T-cell (primary cell): Measurements from ENCODE around the gene NT5DC4. TPM values are rescaled to one million over a fixed set of nuclear protein-coding genes. Genes with fewer than 3 reads are reported as not detected.
A peak's percentile ranks its signal among the peaks of the same experiment; 100 is the strongest.

Experiments used
- ATAC-seq, 4 experiments: fragments of 200-7000 bp in 3 of 4; fragments of 150-1000 bp in 1 of 4; cut with Tn5 transposase; replicated peaks in 1 of 4; 1 replicate in 3 of 4; 2 replicates in 1 of 4; pipeline ENCODE4 v1.10.0; 2021; ENCODE audit warnings: moderate library complexity in 3 of 4, mild to moderate bottlenecking in 2 of 4, moderate number of reproducible peaks in 1 of 4
- CTCF ChIA-PET, 2 donors: fragments of 300-600 bp; sonication (Branson Sonifier 250); formaldehyde crosslinking; loops; one replicate each; lab custom pipeline; 2022; ENCODE audit warnings: antibody characterized with exemption in 2 of 2; lab: Charles Lee
- POLR2A ChIA-PET, 2 donors: fragments of 300-600 bp; sonication (Branson Sonifier 250); formaldehyde crosslinking; loops; one replicate each; lab custom pipeline; 2022; ENCODE audit warnings: antibody characterized with exemption in 2 of 2; lab: Charles Lee
- DNase-seq, 35 experiments: peaks; one replicate each; pipeline versions ENCODE4 v3.0.0 to v3.0.0-alpha.2; 2013 to 2023
- H3K27ac ChIP-seq: one replicate; pipeline ENCODE4 v1.5.1; 2013; ENCODE audit warnings: low read length
- H3K27me3 ChIP-seq, 2 experiments: replicated peaks in 1 of 2; 1 replicate in 1 of 2; 2 replicates in 1 of 2; pipeline versions ENCODE4 v1.6.1 to v1.7.0; 2013; ENCODE audit warnings: low read length in 1 of 2, mixed read lengths in 1 of 2; ENCODE audit not compliant: control insufficient read depth in 2 of 2, insufficient read depth in 2 of 2; ENCODE audit errors: extremely low read depth in 1 of 2
- H3K36me3 ChIP-seq, 2 donors: 1 replicate in 1 of 2; 2 replicates in 1 of 2; pipeline versions ENCODE4 v1.6.1 to v1.7.0; 2013; ENCODE audit warnings: low read length in 1 of 2; ENCODE audit not compliant: control insufficient read depth in 2 of 2, insufficient read depth in 1 of 2; ENCODE audit errors: extremely low read depth in 1 of 2
- H3K4me1 ChIP-seq, 2 experiments: 1 replicate in 1 of 2; 2 replicates in 1 of 2; pipeline versions ENCODE4 v1.6.1 to v1.7.0; 2013; ENCODE audit warnings: low read length in 2 of 2, mixed read lengths in 1 of 2; ENCODE audit not compliant: insufficient read depth in 2 of 2, control insufficient read depth in 1 of 2; ENCODE audit errors: extremely low read depth in 1 of 2
- H3K4me3 ChIP-seq, 2 donors: 1 replicate in 1 of 2; 2 replicates in 1 of 2; pipeline versions ENCODE4 v1.5.1 to v1.7.0; 2013; ENCODE audit warnings: mild to moderate bottlenecking in 2 of 2, low read length in 1 of 2, moderate library complexity in 1 of 2; ENCODE audit not compliant: control insufficient read depth in 1 of 2; ENCODE audit errors: extremely low read depth in 1 of 2
- H3K9me3 ChIP-seq: 2 replicates; pipeline ENCODE4 v1.7.0; 2013
- H3K27ac Mint-ChIP-seq, 2 donors: one replicate each; pipeline ENCODE4 v1.8.0; 2020 to 2021; ENCODE audit warnings: mild to moderate bottlenecking in 2 of 2, mixed read lengths in 2 of 2
- H3K27me3 Mint-ChIP-seq, 2 donors: one replicate each; pipeline ENCODE4 v1.8.0; 2021 to 2022; ENCODE audit warnings: mixed read lengths in 2 of 2
- H3K36me3 Mint-ChIP-seq: one replicate; pipeline ENCODE4 v1.8.0; 2021; ENCODE audit warnings: mixed read lengths
- H3K4me1 Mint-ChIP-seq, 3 donors: one replicate each; pipeline ENCODE4 v1.8.0; 2020 to 2022; ENCODE audit warnings: mixed read lengths in 3 of 3, mild to moderate bottlenecking in 1 of 3
- H3K4me3 Mint-ChIP-seq, 3 donors: one replicate each; pipeline ENCODE4 v1.8.0; 2020 to 2022; ENCODE audit warnings: mild to moderate bottlenecking in 3 of 3, mixed read lengths in 3 of 3, moderate library complexity in 3 of 3
- H3K9me3 Mint-ChIP-seq, 3 donors: one replicate each; pipeline ENCODE4 v1.8.0; 2020 to 2022; ENCODE audit warnings: mixed read lengths in 3 of 3
- WGBS: methylation state at CpG from one replicate; pipeline ENCODE4 v1.1.5; 2013; ENCODE audit warnings: missing lambda C conversion rate; ENCODE audit not compliant: insufficient coverage; 5-methylcytosine and 5-hydroxymethylcytosine counted together
- total RNA-seq, 35 experiments: library from RNA in 6 of 35; stranded (reverse) in 6 of 35; fragments of 120-200 nt in 1 of 35; gene quantifications; one replicate each; pipeline versions ENCODE4 v1.2.1 to v1.2.4 and lab custom pipeline; 2013 to 2026

The NT5DC4 gene
- total RNA-seq (not detected), total RNA-seq (lab: John Stamatoyannopoulos, UW) (0 to 0.12 (median 0) reads per million in 29 experiments)
- not detected for total RNA-seq (2013)

DNA sequence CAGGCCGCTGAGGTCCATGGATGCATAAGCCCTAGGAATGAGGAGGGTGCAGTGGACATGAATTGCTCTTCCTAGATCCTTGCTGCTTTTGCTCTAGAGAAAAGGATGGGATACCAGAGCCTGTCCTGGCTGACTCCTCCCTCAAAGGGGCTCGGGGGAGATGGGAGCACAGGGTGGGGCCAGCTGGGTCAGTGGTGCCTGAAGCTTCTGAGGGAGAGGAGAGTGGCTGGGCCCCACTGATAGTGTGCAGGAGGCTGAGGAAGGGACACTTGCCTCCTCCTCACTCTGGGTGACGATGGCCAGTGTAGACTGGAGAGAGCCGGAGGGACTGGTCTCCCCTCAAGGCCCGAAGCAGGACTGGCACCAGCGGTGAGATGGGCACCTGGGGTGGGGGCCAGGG lies at the start of gene NT5DC4:
NT5DC4 (plus strand) TSS at position 236 of the 400 bp plus-strand sequence; CDS start at position 296, 60 bp downstream.
- H3K4me1 Mint-ChIP-seq: no peaks in the 10 kb centered on the region
- CTCF ChIA-PET: no interaction called here
- Histone ChIP-seq H3K4me3 (no peak within 1 kb of the TSS), H3K4me1 (no peaks in the 10 kb centered on the region), H3K36me3 (no peaks in the 10 kb centered on the region), H3K27ac (no peak within 1 kb of the TSS), H3K27me3 (peaks cover 0 to 21% of the 10 kb centered on the region in 2 experiments), H3K9me3 (no peaks in the 10 kb centered on the region)
- no peak for ATAC-seq
- H3K36me3 Mint-ChIP-seq: no peaks in the 10 kb centered on the region
- 80% methylated on average over 1 of the region's 6 CpGs for WGBS
- DNase-seq: no peak
- H3K4me3 Mint-ChIP-seq: no peak within 1 kb of the TSS
- peaks cover 3 to 4% of the 10 kb centered on the region in 2 donors for H3K27me3 Mint-ChIP-seq
- peaks cover 0 to 4% (median 0%) of the 10 kb centered on the region in 3 donors for H3K9me3 Mint-ChIP-seq
- no peak within 1 kb of the TSS for H3K27ac Mint-ChIP-seq
- POLR2A ChIA-PET: no interaction called here

DNA sequence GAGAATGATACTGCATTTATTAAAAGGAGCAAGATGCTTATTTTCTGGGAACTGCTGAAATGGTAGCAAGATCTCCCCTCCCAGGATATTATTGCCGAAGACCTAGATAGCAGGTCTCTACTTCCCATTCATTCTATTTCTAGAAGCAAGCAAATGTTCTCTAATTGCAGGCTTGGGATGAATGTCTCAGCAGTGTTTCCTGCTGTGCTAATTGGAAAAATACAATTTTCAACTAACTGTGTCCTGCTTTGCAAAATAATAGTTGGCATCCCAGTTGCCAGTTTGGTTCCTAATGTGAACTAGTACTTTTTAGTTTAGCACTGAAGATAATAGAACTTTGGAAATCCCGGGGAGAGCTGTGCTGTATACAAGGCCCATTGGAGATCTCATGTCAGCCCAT lies 49.0 kb upstream of the NT5DC4 start:
- H3K4me1 ChIP-seq: no peaks in the 10 kb centered on the region
- POLR2A ChIA-PET: interaction anchor here in 1 of 2 donors (0.7 kb wide), 1 partner anchor 12 kb away, joined by 4 read pairs; no protein-coding TSS in a partner anchor

DNA sequence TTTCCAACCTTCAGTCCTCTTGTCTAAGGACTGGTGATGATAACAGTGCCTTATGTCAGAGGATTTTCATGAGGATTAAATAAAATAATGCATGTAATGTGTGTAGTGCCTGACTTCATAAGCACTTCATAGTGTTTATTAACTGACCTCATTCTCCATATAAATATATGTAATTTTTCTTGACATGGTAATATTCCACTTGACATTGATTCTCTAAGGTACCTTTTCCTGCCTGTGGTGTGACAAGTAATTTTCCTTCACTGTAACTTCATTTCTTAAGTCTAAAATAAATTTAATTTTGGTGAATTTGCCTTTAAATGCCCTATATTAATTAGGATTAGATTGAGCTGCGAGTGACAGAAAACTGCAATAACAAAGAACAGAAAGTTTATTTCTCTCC lies 47.8 kb upstream of the NT5DC4 start:
- H3K27ac Mint-ChIP-seq: no peak overlapping the region

More for the DNA sequence above, 49.0 kb upstream of the NT5DC4 start:
- Histone ChIP-seq H3K27me3 (no peaks in the 10 kb centered on the region), H3K36me3 (no peaks in the 10 kb centered on the region), H3K4me3 (no peak overlapping the region), H3K27ac (no peak overlapping the region), H3K9me3 (no peaks in the 10 kb centered on the region)
- Mint-ChIP-seq H3K4me3 (no peak overlapping the region), H3K9me3 (no peaks in the 10 kb centered on the region), H3K4me1 (peaks cover 0 to 2% (median 0%) of the 10 kb centered on the region in 3 donors), H3K27me3 (peaks cover 3% of the 10 kb centered on the region in 2 donors), H3K36me3 (no peaks in the 10 kb centered on the region), H3K27ac (no peak overlapping the region)
- ATAC-seq (no peak), DNase-seq (no peak)
- WGBS: 100% methylated on average over 1 of the region's 2 CpGs
- CTCF ChIA-PET: interaction anchor here in 1 of 2 donors (1.1 kb wide), 1 partner anchor 80 kb away, joined by 10 read pairs; no protein-coding TSS in a partner anchor

DNA sequence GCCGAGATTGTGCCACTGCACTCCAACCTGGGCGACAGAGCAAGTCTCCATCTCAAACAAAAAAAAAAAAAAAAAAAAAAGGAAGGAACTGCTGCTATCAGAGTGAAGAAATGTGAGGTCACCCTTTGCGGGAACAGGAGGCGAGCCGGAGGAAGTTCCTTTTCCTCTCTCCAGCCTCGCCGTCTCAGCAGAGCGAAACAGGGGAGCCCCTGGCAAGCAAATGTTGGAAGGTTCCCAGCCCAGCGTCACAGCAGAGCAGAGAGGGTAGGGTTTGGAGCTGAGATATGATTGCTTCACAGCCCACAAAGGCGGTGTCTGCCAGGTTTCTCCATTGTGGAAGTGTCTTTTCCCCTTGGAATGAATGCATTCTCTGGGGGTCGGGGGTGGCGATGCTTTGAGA lies 46.6 kb upstream of the NT5DC4 start:
- H3K4me1 ChIP-seq: no peaks in the 10 kb centered on the region
- ChIA-PET CTCF (no interaction called here), POLR2A (no interaction called here)
- no peak overlapping the region for H3K27ac Mint-ChIP-seq
- H3K27ac ChIP-seq: no peak overlapping the region
- no peak overlapping the region for H3K4me3 ChIP-seq
- peaks cover 0 to 2% (median 0%) of the 10 kb centered on the region in 3 donors for H3K4me1 Mint-ChIP-seq
- ATAC-seq (no peak), DNase-seq (peak in 1 of 35 experiments; percentile 37)
- no peaks in the 10 kb centered on the region for H3K27me3 ChIP-seq
- H3K36me3 Mint-ChIP-seq: no peaks in the 10 kb centered on the region
- H3K27me3 Mint-ChIP-seq: peaks cover 3% of the 10 kb centered on the region in 2 donors
- H3K36me3 ChIP-seq: no peaks in the 10 kb centered on the region
- H3K9me3 Mint-ChIP-seq: no peaks in the 10 kb centered on the region
- no CpG with 5 or more reads among the region's 12 CpGs for WGBS
- H3K4me3 Mint-ChIP-seq: no peak overlapping the region
- H3K9me3 ChIP-seq: no peaks in the 10 kb centered on the region

More for the DNA sequence above, 47.8 kb upstream of the NT5DC4 start:
- POLR2A ChIA-PET: no interaction called here
- Histone ChIP-seq H3K9me3 (no peaks in the 10 kb centered on the region), H3K36me3 (no peaks in the 10 kb centered on the region), H3K4me3 (no peak overlapping the region), H3K4me1 (no peaks in the 10 kb centered on the region), H3K27me3 (no peaks in the 10 kb centered on the region), H3K27ac (no peak overlapping the region)
- Mint-ChIP-seq H3K4me1 (peaks cover 0 to 2% (median 0%) of the 10 kb centered on the region in 3 donors), H3K4me3 (no peak overlapping the region), H3K9me3 (no peaks in the 10 kb centered on the region), H3K27me3 (peaks cover 3% of the 10 kb centered on the region in 2 donors), H3K36me3 (no peaks in the 10 kb centered on the region)
- ATAC-seq (no peak), DNase-seq (no peak)
- no CpG with 5 or more reads among the region's 1 CpG for WGBS
- CTCF ChIA-PET: interaction anchor here in 1 of 2 donors (0.8 kb wide), 1 partner anchor 48 kb away, joined by 3 read pairs; no protein-coding TSS in a partner anchor

DNA sequence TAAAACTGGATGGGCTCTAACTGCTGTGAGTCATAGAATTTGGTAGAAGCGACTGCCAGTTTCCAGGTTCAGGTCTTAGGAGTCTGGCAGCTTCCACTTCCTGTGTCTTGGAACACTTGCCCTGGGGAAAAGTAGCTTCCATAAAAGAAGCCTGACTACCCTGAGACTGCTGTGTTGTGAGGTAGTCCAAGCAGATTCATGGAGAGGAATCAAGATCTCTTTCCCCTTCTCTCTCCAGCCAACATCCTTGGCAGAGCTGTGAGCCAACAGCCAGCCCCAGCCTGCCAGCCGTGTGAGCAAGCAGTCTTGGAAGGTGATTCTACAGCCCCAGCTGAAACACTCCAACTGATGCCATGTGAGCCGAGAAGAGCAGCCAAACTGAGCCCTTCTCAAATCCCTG lies 41.3 kb upstream of the NT5DC4 start:
- POLR2A ChIA-PET: interaction anchor here in 1 of 2 donors (0.6 kb wide), 1 partner anchor 50 kb away, joined by 3 read pairs; no protein-coding TSS in a partner anchor
- no peak for ATAC-seq

DNA sequence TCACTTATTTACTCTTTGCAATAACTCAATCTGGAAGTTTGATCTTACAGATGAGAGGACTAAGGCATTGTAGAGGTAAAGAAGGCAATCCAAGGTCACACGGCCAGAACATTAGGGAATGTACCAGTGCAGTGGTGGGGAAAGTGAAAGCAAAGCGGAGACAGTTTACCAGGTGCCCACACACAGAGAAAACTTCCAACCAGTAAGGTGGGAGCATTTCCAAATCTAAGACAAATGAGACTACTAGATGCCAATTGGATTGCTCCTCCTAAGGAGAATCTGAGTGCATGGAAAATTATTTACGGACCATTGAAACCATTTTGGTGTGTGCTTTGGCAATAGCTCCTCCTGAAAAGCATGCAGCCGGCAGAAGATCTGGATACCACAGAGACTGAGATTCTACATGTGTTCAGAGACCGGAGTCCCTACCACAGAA lies 40.1 kb upstream of the NT5DC4 start:
- Histone ChIP-seq H3K9me3 (no peaks in the 10 kb centered on the region), H3K27me3 (no peaks in the 10 kb centered on the region), H3K4me3 (no peak overlapping the region), H3K4me1 (peaks cover 0 to 6% of the 10 kb centered on the region in 2 experiments), H3K36me3 (no peaks in the 10 kb centered on the region), H3K27ac (no peak overlapping the region)
- H3K27ac Mint-ChIP-seq: no peak overlapping the region
- no peaks in the 10 kb centered on the region for H3K36me3 Mint-ChIP-seq
- H3K4me1 Mint-ChIP-seq: peaks cover 0 to 15% (median 5%) of the 10 kb centered on the region in 3 donors
- H3K9me3 Mint-ChIP-seq: no peaks in the 10 kb centered on the region
- H3K4me3 Mint-ChIP-seq: no peak overlapping the region
- ChIA-PET CTCF (interaction anchor here in 1 of 2 donors (0.6 kb wide), 1 partner anchor 52 kb away, joined by 5 read pairs; no protein-coding TSS in a partner anchor), POLR2A (no interaction called here)
- 100% methylated on average over 1 of the region's 5 CpGs for WGBS
- DNase-seq: no peak
- no peaks in the 10 kb centered on the region for H3K27me3 Mint-ChIP-seq
- no peak for ATAC-seq

More for the DNA sequence above, 41.3 kb upstream of the NT5DC4 start:
- DNase-seq: no peak
- 80% methylated on average over 1 of the region's 3 CpGs for WGBS
- H3K27me3 Mint-ChIP-seq: peaks cover 1 to 3% of the 10 kb centered on the region in 2 donors
- H3K27ac ChIP-seq: no peak overlapping the region
- peaks cover 0 to 6% of the 10 kb centered on the region in 2 experiments for H3K4me1 ChIP-seq
- H3K36me3 Mint-ChIP-seq: no peaks in the 10 kb centered on the region
- no peaks in the 10 kb centered on the region for H3K27me3 ChIP-seq
- no peak overlapping the region for H3K27ac Mint-ChIP-seq
- H3K9me3 Mint-ChIP-seq: no peaks in the 10 kb centered on the region
- H3K4me3 Mint-ChIP-seq: no peak overlapping the region
- H3K4me1 Mint-ChIP-seq: peaks cover 0 to 10% (median 5%) of the 10 kb centered on the region in 3 donors
- CTCF ChIA-PET: no interaction called here
- H3K4me3 ChIP-seq: no peak overlapping the region
- no peaks in the 10 kb centered on the region for H3K9me3 ChIP-seq
- no peaks in the 10 kb centered on the region for H3K36me3 ChIP-seq
